HUES6 (cell line): ENCODE data around the gene SLC39A10.

ENCODE experiments used
- H3K27ac ChIP-seq: 2 replicates; pipeline ENCODE4 v1.7.0; 2013; ENCODE audit warnings: low read depth, mild to moderate bottlenecking, low read length, inconsistent platforms
- H3K27me3 ChIP-seq: 2 replicates; pipeline ENCODE4 v1.6.1; 2013; ENCODE audit warnings: low read length; ENCODE audit not compliant: control insufficient read depth, insufficient read depth
- H3K36me3 ChIP-seq: 2 replicates; pipeline ENCODE4 v1.6.1; 2013; ENCODE audit warnings: low read length; ENCODE audit not compliant: control insufficient read depth, insufficient read depth
- H3K4me1 ChIP-seq: 2 replicates; pipeline ENCODE4 v1.6.1; 2013; ENCODE audit warnings: low read length; ENCODE audit not compliant: control insufficient read depth, insufficient read depth
- H3K4me3 ChIP-seq: 2 replicates; pipeline ENCODE4 v1.5.1; 2013; ENCODE audit warnings: low read depth, low read length
- H3K9ac ChIP-seq: one replicate; pipeline ENCODE4 v1.6.1; 2013; ENCODE audit warnings: mild to moderate bottlenecking, low read length
- H3K9me3 ChIP-seq: 2 replicates; pipeline ENCODE4 v1.6.1; 2013; ENCODE audit warnings: low read depth, low read length; ENCODE audit not compliant: control insufficient read depth, insufficient read depth

The SLC39A10 gene, protein sequence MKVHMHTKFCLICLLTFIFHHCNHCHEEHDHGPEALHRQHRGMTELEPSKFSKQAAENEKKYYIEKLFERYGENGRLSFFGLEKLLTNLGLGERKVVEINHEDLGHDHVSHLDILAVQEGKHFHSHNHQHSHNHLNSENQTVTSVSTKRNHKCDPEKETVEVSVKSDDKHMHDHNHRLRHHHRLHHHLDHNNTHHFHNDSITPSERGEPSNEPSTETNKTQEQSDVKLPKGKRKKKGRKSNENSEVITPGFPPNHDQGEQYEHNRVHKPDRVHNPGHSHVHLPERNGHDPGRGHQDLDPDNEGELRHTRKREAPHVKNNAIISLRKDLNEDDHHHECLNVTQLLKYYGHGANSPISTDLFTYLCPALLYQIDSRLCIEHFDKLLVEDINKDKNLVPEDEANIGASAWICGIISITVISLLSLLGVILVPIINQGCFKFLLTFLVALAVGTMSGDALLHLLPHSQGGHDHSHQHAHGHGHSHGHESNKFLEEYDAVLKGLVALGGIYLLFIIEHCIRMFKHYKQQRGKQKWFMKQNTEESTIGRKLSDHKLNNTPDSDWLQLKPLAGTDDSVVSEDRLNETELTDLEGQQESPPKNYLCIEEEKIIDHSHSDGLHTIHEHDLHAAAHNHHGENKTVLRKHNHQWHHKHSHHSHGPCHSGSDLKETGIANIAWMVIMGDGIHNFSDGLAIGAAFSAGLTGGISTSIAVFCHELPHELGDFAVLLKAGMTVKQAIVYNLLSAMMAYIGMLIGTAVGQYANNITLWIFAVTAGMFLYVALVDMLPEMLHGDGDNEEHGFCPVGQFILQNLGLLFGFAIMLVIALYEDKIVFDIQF

DNA sequence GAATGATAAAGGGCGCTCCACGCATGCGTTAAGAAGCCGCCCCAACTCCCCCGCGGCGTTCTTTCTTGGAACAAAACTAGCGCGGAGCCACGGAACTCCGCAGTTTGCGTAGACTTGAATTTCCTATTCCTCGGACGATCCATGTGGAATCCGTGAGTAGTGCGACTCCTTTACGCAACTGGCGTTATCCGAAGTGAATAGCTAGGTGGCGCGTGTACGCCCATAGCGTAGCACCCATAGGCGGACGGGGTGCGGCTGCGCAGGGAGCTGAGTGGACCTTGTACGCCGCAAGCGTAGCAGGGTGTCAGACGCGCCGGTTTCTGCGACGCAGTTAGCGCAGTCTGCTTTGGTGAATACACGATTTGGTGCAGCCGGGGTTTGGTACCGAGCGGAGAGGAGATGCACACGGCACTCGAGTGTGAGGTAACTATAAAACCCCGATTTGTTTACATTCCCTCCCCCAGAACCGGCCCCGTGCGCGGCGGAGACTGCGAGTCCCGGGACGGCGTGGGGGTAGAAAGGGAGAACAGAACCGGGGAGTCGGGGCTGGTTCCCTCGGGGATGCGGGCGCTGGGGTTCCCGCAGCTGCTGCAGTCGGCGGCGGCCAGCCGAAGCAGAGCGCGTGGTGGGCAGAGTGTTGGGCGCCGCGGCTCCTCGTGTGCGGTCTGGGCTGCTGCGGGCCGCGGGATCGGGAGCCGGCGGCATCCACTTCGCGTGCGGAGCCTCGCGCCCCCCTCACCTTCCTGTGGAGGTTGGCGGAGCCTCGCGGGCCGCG lies at the start of gene SLC39A10:
Gene SLC39A10, plus strand, starts transcription at position 368 of the 775 bp plus-strand sequence. CDS start 22,817 bp downstream, outside the sequence.
- Histone ChIP-seq H3K4me3 (peak within 1 kb of the TSS; percentile 79), H3K9me3 (no peaks in the 10 kb centered on the region), H3K9ac (peak within 1 kb of the TSS; percentile 88), H3K4me1 (peaks cover 29% of the 10 kb centered on the region), H3K27me3 (no peaks in the 10 kb centered on the region), H3K27ac (peak within 1 kb of the TSS; percentile 83), H3K36me3 (no peaks in the 10 kb centered on the region)

DNA sequence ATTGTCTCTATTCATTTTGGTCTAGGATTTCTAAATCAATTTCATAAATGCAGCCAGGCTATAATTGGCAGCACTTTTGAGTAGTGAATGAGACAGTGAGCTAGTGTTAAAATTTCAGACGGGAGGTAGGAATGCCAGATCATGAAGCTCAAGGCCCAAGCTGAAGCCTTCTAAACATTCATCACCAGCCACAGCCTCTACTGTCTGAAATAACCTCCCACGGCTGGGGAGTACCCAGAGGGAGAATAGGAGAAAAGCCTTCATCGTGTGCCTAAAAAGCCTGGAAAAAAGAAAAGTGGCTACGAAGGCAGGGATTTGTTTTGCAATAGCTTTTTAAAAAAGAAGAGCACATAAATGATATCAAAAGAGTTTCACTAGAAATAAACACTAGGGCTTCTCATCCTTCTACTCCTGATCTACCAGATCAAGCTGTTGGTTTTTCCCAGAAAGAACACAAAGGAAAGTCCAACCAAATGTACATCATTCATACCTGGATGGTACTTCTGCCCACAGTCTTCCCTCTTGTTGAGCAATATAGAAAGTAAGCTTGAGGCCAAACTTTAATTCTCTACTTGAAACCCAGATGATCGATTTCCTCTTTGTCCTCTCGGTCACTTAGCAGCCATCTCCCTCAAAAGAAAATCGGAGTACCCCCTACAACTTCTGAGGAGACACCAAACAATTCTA lies 48.1 kb upstream of the SLC39A10 start:
- Histone ChIP-seq H3K9me3 (no peaks in the 10 kb centered on the region), H3K27ac (no peak overlapping the region)

DNA sequence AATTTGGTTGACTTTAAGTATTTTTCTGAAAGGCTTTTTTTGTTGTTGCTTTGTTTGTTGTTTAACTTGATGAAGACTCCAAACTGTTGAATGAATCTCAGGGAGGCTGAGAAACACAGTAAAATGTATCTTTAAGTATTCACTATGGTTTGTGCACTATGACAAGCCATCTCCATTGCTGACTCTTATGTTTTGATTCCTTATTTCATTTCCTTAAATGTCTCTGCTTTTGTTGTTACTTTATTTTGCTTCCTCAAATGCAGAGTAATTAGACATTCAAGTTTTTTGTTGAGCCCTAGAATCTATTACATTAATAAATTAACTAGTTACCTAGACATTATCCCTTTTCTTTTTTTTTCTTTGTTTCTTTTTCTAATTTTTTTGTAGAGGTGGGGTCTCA lies 46.3 kb upstream of the SLC39A10 start:
- H3K4me3 ChIP-seq = no peak overlapping the region
- H3K27me3 ChIP-seq = no peaks in the 10 kb centered on the region
- no peak overlapping the region for H3K9ac ChIP-seq
- peaks cover 46% of the 10 kb centered on the region for H3K4me1 ChIP-seq
- H3K36me3 ChIP-seq = no peaks in the 10 kb centered on the region
- no peak overlapping the region for H3K27ac ChIP-seq
- H3K9me3 ChIP-seq = no peaks in the 10 kb centered on the region

More for the DNA sequence above, 48.1 kb upstream of the SLC39A10 start:
- no peaks in the 10 kb centered on the region for H3K36me3 ChIP-seq
- H3K9ac ChIP-seq = no peak overlapping the region
- H3K27me3 ChIP-seq = no peaks in the 10 kb centered on the region
- peaks cover 28% of the 10 kb centered on the region for H3K4me1 ChIP-seq
- H3K4me3 ChIP-seq = no peak overlapping the region

- Histone ChIP-seq H3K9me3 (no peaks in the 10 kb centered on the region), H3K9ac (peak overlapping the region; percentile 42), H3K4me3 (peak overlapping the region; percentile 41), H3K27me3 (no peaks in the 10 kb centered on the region), H3K4me1 (peaks cover 41% of the 10 kb centered on the region), H3K27ac (peak overlapping the region; percentile 91), H3K36me3 (no peaks in the 10 kb centered on the region)
These were observed 44.2 kb upstream of the SLC39A10 start for GRCh38 chr2:195612611-195613495.

DNA sequence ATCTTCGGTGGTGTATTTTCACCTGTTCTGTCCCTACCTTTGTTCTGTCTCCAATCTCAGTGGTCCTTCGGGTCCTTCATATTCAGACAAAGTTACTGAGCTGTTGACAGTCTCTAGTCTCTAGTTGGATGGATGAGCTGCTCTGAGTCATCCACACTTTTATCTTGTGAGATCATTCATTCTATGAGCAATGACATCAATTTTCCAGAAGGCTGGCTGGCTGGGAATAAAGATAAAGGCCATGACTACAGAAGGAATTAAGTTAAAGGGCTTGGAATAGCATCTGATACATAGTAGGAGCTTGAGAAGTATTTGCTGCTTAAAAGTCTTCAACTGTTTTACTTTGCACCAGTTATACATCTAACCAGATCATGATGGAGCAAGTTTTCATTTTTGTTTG lies 43.1 kb upstream of the SLC39A10 start:
- no peaks in the 10 kb centered on the region for H3K9me3 ChIP-seq
- no peak overlapping the region for H3K4me3 ChIP-seq
- no peaks in the 10 kb centered on the region for H3K27me3 ChIP-seq
- peaks cover 41% of the 10 kb centered on the region for H3K4me1 ChIP-seq
- no peak overlapping the region for H3K9ac ChIP-seq
- H3K27ac ChIP-seq = peak overlapping the region; percentile 91
- no peaks in the 10 kb centered on the region for H3K36me3 ChIP-seq

DNA sequence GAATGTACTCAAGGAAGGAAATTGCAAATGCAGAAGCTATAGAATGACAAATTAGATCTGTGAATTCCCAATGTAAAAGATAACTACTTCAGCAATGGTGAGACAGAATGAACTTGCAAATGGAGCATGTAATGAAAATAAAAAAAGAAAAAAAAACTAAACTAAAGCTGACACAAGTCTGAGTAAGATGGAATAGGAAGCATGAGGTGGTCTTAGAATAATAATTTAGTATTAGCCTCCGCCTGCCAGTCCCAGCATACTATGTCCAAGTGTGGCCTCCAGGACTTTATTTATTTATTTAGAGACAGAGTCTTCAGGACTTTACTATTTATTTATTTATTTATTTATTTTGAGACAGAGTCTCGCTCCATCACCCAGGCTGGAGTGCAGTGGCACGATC lies 37.4 kb upstream of the SLC39A10 start:
- Histone ChIP-seq H3K27ac (no peak overlapping the region), H3K9me3 (no peaks in the 10 kb centered on the region), H3K4me1 (peaks cover 21% of the 10 kb centered on the region), H3K9ac (no peak overlapping the region), H3K36me3 (no peaks in the 10 kb centered on the region), H3K27me3 (no peaks in the 10 kb centered on the region), H3K4me3 (no peak overlapping the region)

DNA sequence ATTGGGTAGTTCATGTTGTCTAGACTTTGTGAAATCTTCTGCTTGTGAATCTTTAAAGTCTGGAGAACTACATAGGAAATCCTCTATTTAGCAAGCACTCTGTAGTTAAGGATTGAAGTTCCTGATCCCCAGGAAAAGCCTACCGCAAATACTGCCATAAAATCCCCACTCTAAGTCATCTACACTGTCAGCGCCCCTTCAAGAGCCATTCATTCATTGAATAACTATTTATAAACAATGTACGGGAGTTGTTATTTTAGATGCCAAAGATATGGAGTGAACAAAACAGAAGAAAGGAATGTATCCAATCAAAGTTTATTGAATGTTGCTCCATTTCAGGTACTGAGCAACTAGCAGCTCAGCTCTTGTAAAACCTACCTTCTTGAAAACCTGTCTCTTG lies 36.5 kb upstream of the SLC39A10 start:
- H3K36me3 ChIP-seq = no peaks in the 10 kb centered on the region
- H3K9ac ChIP-seq = no peak overlapping the region
- H3K4me1 ChIP-seq = peaks cover 12% of the 10 kb centered on the region; the same call in 1 of the 2 replicates
- H3K27me3 ChIP-seq = no peaks in the 10 kb centered on the region
- H3K27ac ChIP-seq = no peak overlapping the region
- H3K9me3 ChIP-seq = no peaks in the 10 kb centered on the region
- H3K4me3 ChIP-seq = no peak overlapping the region

DNA sequence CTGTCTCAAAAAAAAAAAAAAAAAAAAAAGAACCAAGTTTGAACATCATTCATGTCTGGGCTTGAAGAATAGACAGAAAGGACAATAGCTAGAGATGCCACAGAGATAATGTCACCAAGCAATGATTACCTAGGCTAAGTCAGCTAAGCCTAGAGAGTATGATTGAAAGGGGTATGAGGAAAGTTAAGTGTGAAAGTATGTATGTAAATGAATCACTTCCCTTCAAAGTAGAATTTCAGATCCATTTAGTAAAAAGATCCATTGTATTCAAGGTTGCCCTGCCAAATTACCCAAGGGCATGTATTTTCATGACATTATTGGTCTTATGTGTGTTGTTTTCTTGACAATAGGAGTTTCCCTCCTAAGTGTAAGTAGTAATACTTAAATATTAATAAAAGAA lies 34.1 kb upstream of the SLC39A10 start:
- Histone ChIP-seq H3K4me3 (no peak overlapping the region), H3K9ac (no peak overlapping the region), H3K36me3 (no peaks in the 10 kb centered on the region), H3K27ac (no peak overlapping the region), H3K27me3 (no peaks in the 10 kb centered on the region), H3K9me3 (no peaks in the 10 kb centered on the region), H3K4me1 (peaks cover 8% of the 10 kb centered on the region; the same call in 1 of the 2 replicates)

DNA sequence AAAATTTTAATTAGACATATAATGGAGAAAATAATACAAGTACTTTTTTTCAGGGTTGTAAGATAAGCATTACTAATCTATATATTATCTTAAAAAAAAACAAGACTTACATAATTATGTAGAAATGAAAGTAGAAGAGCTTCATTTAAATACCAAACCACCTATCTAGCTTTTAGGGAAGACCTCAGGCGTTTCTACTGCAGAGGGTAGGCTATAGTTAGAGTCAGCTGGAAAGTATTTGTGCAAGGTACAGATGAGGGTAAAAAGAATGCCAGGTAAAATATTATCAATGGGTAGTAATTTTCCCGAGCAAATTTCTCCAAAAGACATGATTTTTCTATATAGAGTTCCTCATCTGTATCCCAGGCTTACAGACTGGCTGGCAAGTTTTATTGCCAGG lies 30.5 kb upstream of the SLC39A10 start:
- H3K4me1 ChIP-seq = peaks cover 5% of the 10 kb centered on the region; the same call in 1 of the 2 replicates
- H3K9ac ChIP-seq = no peak overlapping the region
- H3K9me3 ChIP-seq = no peaks in the 10 kb centered on the region
- no peaks in the 10 kb centered on the region for H3K27me3 ChIP-seq
- H3K27ac ChIP-seq = no peak overlapping the region
- H3K36me3 ChIP-seq = no peaks in the 10 kb centered on the region
- H3K4me3 ChIP-seq = no peak overlapping the region
